GM19099 (cell line): ENCODE measurements around the gene KLHDC8A.

Experiments
- POLR2A ChIP-seq: IDR thresholded peaks from 3 replicates; pipeline ENCODE4 v1.6.1; 2011; ENCODE audit warnings: low read depth; ENCODE audit not compliant: insufficient read length; ENCODE audit errors: extremely low read depth

KLHDC8A gene

GRCh38 chr1:205337481-205337880 lies 19.2 kb downstream of the KLHDC8A start:
- TF ChIP-seq POLR2A, result no peak

GRCh38 chr1:205335692-205336091 lies 21.0 kb downstream of the KLHDC8A start:
- TF ChIP-seq POLR2A, result no peak

GRCh38 chr1:205332015-205332791 lies 24.5 kb downstream of the KLHDC8A start:
- no peak for TF ChIP-seq POLR2A

- TF ChIP-seq POLR2A, result no peak
These were observed 26.6 kb downstream of the KLHDC8A start for GRCh38 chr1:205330150-205330549.

- TF ChIP-seq POLR2A, result no peak
These were observed 27.0 kb downstream of the KLHDC8A start for GRCh38 chr1:205329719-205330118.

GRCh38 chr1:205328476-205328875 lies 28.2 kb downstream of the KLHDC8A start:
- TF ChIP-seq POLR2A, result no peak

GRCh38 chr1:205326812-205327466 lies 29.8 kb downstream of the KLHDC8A start:
- TF ChIP-seq POLR2A, result no peak

GRCh38 chr1:205325334-205325884 lies 31.3 kb downstream of the KLHDC8A start:
- no peak for TF ChIP-seq POLR2A

- no peak for TF ChIP-seq POLR2A
These were observed 31.9 kb downstream of the KLHDC8A start for GRCh38 chr1:205324781-205325180.

- no peak for TF ChIP-seq POLR2A
These were observed 32.9 kb downstream of the KLHDC8A start for GRCh38 chr1:205323794-205324193.

GRCh38 chr1:205321959-205322283 lies 34.8 kb downstream of the KLHDC8A start:
- no peak for TF ChIP-seq POLR2A

- TF ChIP-seq POLR2A, result no peak
These were observed 35.4 kb downstream of the KLHDC8A start, which contains the start of gene NUAK2 for GRCh38 chr1:205321162-205321958. Gene NUAK2 (minus strand): TSS chr1:205321745. CDS start chr1:205321628, 117 bp downstream.

- TF ChIP-seq POLR2A, result no peak
These were observed 37.4 kb downstream of the KLHDC8A start for GRCh38 chr1:205319081-205320018.
